Measurements from ENCODE around the gene USP6NL.

USP6NL gene

DNA sequence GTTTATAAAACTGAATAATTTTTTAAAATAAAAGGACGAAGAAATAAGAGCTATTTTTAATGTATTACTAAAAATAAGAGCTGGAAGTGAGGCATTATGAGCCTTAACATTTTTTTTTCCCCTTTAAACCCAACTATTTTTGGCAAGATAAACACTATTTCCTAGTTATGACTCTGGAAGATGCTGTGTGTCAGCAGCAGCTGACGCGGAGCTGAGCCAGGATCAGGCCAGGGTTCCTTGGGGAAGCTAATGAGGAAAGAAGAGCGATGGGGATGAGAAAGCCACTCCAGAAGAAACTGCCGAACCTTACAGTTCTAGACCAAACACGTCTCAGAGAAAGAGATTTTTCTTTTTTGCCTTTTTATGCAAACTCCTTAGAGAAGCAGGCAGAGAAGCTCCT lies 85.9 kb downstream of the USP6NL start:
- TF ChIP-seq, protein P1, sequence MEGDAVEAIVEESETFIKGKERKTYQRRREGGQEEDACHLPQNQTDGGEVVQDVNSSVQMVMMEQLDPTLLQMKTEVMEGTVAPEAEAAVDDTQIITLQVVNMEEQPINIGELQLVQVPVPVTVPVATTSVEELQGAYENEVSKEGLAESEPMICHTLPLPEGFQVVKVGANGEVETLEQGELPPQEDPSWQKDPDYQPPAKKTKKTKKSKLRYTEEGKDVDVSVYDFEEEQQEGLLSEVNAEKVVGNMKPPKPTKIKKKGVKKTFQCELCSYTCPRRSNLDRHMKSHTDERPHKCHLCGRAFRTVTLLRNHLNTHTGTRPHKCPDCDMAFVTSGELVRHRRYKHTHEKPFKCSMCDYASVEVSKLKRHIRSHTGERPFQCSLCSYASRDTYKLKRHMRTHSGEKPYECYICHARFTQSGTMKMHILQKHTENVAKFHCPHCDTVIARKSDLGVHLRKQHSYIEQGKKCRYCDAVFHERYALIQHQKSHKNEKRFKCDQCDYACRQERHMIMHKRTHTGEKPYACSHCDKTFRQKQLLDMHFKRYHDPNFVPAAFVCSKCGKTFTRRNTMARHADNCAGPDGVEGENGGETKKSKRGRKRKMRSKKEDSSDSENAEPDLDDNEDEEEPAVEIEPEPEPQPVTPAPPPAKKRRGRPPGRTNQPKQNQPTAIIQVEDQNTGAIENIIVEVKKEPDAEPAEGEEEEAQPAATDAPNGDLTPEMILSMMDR (IDR thresholded peaks at IDR 0.05; ENCODE audit: insufficient read depth, low read length, missing control alignments) = no peak
- no peak overlapping the region for H3K4me3 ChIP-seq (ENCODE audit: low read depth, low read length)
- CTCF ChIA-PET = interaction anchor here (1.0 to 1.3 kb wide), 2 partner anchors 22 to 199 kb away, joined by 3 to 4 read pairs; no protein-coding TSS in a partner anchor
- no peak for DNase-seq (ENCODE audit: low read depth, low spot score)
- POLR2A ChIA-PET = no interaction called here

DNA sequence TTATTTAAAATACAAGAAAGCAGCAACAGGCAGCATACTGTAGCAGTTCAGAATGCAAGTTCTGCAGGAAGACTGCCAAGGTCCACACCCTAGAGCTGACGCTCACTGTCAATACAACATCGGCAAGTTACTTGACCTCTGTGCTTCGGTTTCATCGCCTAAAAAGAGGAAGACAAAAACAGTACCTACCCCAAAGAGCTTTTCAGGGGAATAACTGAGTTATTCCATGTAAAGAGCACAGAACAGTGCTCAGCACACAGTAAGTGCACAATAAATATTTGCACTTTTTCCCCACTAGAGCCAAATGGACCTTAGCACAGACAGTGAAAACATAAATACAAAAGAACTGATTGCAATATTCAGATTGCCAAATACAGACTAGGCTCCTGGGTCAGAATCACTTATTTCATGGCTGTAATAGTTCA lies 88.6 kb downstream of the USP6NL start:
- DNase-seq (ENCODE audit: low read depth, low spot score) = no peak
- CTCF ChIA-PET = interaction anchor here (6.9 to 7.2 kb wide), 2 partner anchors 202 to 235 kb away, joined by 47 to 106 read pairs; no protein-coding TSS in a partner anchor
- TF ChIP-seq, protein P1 (IDR thresholded peaks at IDR 0.05; ENCODE audit: insufficient read depth, low read length, missing control alignments) = no peak
- POLR2A ChIA-PET = no interaction called here
- H3K4me3 ChIP-seq (ENCODE audit: low read depth, low read length) = no peak overlapping the region

DNA sequence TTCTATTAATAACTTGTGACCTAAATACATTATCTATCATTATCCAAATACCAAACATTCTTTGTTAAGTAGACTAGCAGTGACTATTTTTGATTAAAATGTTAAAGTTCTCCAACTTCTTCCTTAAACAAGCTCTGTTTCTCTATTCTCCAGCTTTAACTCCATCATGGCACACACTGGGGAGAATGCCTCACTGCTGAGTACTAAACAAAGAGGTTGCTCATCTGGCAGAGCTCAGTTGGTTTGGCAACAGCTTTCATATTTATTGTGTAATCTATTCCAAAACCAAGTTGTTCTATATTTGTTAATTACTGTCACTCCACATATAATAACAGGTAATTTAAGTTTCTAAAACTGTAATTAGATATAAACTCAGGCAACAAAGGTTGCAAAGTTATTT lies 89.6 kb downstream of the USP6NL start:
- TF ChIP-seq, protein P1 (IDR thresholded peaks at IDR 0.05; ENCODE audit: insufficient read depth, low read length, missing control alignments) = no peak
- POLR2A ChIA-PET = no interaction called here

DNA sequence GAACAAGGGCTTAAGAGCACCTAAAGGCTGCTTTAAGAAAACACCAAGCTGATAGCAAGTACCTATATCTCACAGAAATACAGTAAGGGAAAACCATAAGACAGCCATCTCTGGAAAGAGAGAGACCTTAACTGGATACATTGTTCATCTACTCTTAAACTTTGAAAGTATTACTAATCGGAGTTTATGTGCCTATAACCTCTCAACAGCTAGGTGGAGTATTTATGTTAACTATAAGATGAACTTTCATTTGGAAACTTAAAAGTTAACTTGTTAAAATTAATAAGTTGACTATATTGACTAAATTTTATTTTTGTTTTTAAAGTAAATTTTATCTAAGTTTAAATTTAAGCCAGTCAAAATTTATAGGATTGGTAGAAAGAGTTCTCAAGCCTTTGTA lies 90.6 kb downstream of the USP6NL start:
- H3K4me3 ChIP-seq (ENCODE audit: low read depth, low read length) = no peak overlapping the region
- ChIA-PET POLR2A (no interaction called here), CTCF (interaction anchor here (1.0 to 7.2 kb wide), 9 partner anchors 14 to 262 kb away, joined by 3 to 106 read pairs (median 3); no protein-coding TSS in a partner anchor)
- TF ChIP-seq, protein P1 (IDR thresholded peaks at IDR 0.05; ENCODE audit: insufficient read depth, low read length, missing control alignments) = no peak
- DNase-seq (ENCODE audit: low read depth, low spot score) = no peak

More for the DNA sequence above, 89.6 kb downstream of the USP6NL start:
- DNase-seq (ENCODE audit: low read depth, low spot score) = no peak
- CTCF ChIA-PET = interaction anchor here (0.9 to 7.2 kb wide), 9 partner anchors 11 to 261 kb away, joined by 3 to 106 read pairs (median 3); no protein-coding TSS in a partner anchor
- H3K4me3 ChIP-seq (ENCODE audit: low read depth, low read length) = no peak overlapping the region

DNA sequence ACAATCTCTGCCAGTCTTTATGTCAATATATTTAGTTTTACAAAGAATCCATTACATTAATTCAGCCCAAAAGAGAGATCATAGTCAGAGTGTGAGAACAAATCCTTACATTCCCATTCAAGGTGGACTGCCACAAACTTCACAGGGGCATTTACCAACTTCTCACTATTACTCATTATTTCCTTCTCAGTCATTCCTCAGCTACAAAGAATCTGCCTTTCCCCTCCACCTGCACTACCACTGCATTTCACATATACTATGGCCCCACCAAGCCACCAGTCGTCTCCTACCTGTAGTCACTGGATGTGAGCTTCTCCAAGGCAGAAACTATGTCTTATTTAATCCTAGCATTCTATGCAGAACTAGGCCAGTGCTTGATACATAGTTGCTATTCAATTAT lies 94.3 kb downstream of the USP6NL start:
- DNase-seq (ENCODE audit: low read depth, low spot score) = no peak
- ChIA-PET CTCF (interaction anchor here (2.5 to 7.2 kb wide), 3 partner anchors 205 to 240 kb away, joined by 8 to 106 read pairs (median 47); no protein-coding TSS in a partner anchor), POLR2A (no interaction called here)
- TF ChIP-seq, protein P1 (IDR thresholded peaks at IDR 0.05; ENCODE audit: insufficient read depth, low read length, missing control alignments) = no peak
- H3K4me3 ChIP-seq (ENCODE audit: low read depth, low read length) = no peak overlapping the region

DNA sequence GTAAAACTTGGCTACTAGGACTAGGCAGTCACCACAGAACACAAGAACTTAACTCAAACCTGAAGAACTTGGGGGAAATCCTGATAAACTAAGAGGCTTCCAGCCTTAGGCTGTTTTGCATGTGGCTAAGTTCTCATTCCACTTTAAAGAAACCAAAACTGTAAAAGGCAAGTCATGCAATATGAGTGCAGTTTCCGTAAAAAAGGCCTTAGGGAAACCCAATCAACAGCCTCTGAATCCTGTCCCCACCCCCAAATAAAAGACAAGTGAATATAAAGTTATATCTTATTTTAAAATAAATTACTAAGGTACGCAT lies 95.1 kb downstream of the USP6NL start:
- TF ChIP-seq, protein P1 (IDR thresholded peaks at IDR 0.05; ENCODE audit: insufficient read depth, low read length, missing control alignments) = no peak
- no peak for DNase-seq (ENCODE audit: low read depth, low spot score)
- H3K4me3 ChIP-seq (ENCODE audit: low read depth, low read length) = no peak overlapping the region
- ChIA-PET POLR2A (no interaction called here), CTCF (interaction anchor here (0.7 to 8.6 kb wide), 19 partner anchors 10 to 266 kb away, joined by 3 to 198 read pairs (median 4); no protein-coding TSS in a partner anchor)
